RPMI8226 (cell line): ENCODE data around the gene FAT1.

ENCODE experiments used
- DNase-seq: peaks from one replicate; pipeline ENCODE4 v3.0.0-alpha.2; 2015

Gene FAT1

GRCh38 chr4:186650401-186651180, 73.1 kb downstream of the FAT1 start:
- no peak for DNase-seq

DNA sequence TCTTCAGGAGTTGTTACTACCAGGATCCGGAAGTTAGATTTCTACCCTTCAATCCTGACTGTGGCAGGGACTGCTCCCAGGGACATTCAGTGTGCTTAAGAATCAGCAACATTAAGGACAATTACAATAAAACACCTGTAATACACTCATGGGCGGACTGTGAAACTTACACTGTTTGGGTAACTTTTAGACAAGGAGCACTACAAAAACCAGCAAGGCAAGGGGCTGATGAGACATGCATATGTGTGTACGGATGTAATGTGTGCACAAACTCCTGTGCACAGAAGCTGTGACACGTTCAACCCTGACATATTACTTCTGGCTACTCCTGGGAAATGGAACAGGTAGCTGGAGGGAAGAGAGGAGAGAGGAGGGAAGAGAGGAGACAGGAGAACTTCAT, 75.8 kb downstream of the FAT1 start:
- DNase-seq = no peak

GRCh38 chr4:186644737-186645261, 78.9 kb downstream of the FAT1 start:
- no peak for DNase-seq

DNA sequence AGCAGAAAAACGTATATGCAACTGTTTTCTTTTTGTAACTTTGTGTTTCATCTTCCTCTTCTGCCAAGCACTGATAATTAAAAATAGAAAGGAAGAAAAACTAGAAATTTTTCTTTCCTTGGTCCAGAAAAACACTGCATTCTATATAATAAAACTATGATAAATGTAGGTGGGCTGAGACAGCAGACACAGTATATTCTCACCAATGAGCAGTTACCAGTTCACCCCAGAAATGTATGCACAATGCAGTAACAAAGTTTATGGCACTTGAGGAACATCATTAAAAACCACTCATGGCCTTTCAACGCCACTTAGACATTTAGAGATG, 79.4 kb downstream of the FAT1 start:
- no peak for DNase-seq

DNA sequence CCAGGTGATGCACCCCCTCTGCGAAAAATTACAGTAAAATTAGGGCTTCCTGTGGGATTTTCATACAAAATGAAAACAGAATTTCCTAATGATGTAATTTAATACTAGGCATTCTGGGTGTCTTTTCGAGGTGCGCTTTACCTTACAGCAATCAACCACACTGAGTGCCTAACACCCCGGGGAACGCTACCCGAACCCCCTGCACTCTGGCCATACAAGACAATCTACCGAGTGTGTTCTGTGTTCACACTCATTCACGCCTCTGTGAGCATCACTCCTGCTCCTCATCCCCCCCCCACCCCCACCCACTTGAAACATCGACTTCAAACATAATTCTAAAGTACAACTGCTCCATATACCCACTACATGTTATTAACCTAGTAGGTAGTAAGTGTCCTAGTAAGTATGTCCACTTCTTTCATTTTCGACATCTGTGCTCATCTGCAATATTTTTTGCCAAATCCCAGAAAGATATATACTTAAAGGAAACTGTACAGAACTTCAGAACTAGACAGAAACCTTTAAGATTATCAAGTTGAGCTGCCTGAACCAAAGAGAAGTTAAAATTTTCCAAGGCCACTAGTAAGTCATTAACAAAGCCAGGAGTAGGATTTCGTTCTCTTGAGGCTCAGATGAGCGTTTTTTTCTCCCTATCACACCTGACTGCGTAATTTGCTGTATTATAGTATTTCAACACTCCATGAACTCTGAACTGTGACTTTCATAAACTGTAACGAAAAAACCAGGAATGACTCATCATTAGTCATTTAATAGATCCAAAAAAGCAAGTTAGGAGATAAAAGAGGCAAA, 80.0 kb downstream of the FAT1 start:
- no peak for DNase-seq

DNA sequence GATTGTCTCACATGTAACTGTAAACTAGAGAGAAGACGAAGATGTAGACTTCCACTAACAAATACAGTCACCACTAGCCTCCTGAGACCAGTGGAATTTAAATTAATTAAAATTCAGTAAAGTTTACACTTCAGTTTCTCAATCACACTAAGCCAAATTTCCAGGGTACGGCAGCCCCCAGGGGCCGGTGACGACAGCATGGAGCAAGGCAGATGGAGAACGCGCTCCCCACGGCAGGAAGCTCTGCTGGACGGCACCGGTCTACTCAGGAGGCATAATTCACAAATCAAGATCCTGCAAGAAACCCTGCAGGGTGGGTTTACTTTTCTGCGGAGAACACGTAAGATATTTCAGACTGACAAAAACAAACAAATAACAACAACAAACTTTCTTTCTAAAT, 80.7 kb downstream of the FAT1 start:
- DNase-seq = no peak

DNA sequence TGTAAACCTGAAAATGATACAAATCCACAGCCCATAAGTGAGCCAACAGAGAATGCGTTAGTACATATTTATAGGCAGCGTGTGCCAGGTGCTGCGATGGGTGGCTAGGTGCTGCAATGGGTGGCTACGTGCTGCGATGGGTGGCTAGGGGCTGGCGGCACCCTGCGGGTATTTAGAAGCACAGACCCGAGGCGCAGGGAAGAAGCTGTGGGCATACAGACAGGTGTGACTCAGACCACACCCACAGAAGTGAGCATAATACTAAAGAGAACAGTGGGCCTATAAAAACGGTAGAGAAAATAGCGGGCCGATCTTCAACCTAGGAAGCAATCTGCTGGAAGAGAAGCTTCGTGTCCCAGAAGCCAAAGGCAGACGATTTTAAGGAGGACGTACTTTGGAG, 81.1 kb downstream of the FAT1 start:
- DNase-seq = no peak

DNA sequence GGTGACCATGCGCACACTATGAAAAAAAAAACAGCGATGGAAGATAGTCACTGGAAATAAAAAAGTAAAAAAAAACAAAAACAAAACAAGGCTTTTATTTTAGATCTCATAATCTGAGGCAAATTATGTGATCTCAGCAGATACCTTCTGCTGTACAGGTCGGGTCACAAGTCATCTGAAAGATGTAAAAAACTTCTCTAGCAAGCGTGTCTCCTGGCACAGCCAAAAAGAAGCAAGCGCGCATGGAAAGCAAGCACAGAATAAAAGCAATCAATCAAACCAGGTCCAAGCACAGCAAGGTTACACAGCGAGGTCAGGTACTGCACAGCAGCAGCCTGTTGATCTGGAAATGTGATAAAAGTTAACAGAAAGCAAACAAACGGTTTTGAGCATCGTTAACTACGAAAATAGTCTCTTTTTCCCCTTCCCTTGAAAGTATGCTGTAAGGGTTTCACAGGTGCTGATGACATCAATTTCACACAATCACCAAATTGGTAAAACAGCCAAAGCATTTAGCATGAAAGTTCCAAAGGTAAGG, 89.0 kb downstream of the FAT1 start:
- no peak for DNase-seq

DNA sequence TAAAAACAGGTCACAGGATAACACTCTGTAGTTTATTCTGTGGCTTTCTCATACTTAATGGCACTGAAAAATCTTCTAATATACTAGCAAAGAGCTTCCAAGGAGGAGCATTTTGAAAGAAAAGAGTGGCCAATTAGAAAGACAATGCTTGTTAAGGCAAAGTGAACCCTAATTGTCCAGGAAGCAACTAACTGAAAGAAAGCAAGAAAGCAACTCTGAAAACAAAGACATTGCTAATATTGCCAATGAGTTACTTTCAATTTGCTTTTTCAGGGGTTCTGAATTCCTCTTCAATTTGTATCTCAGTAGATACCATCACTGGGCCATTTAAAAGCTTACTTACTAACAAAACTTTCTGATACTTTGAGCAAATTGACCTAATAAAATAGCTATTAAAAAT, 89.8 kb downstream of the FAT1 start:
- no peak for DNase-seq

- no peak for DNase-seq
Measured at GRCh38 chr4:186630128-186630527, 93.5 kb downstream of the FAT1 start.

GRCh38 chr4:186628058-186628711, 95.5 kb downstream of the FAT1 start:
- no peak for DNase-seq

DNA sequence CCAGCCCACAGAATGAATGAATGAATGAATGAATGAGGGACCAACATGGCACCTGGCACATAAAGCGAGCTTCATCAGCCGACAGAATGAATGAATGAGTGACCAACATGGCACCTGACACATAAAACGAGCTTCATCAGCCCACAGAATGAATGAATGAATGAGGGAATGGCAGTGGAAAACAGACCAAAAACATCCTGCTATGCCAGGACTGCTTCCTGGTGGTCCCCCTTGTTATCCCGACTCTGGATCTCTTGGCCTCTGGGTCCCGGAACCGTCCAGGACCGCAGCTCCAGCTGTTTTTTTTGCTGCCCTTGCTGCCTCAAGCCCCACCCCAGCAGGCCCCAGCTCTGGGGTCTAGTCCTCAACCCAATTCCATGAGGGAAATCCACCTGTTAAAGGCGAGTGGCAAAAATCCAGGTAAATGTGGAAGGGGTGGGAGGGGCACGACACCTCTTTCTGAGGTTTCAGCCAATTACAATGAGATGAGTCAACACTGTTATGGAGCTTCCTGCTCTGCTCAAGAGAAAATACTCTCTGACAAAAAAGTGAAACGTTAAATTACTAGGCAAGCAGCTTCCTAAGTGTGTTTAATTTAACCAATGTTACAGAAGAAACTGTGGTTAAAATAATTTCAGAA, 96.3 kb downstream of the FAT1 start:
- no peak for DNase-seq

- no peak for DNase-seq
Measured at GRCh38 chr4:186624951-186625350, 98.7 kb downstream of the FAT1 start.

DNA sequence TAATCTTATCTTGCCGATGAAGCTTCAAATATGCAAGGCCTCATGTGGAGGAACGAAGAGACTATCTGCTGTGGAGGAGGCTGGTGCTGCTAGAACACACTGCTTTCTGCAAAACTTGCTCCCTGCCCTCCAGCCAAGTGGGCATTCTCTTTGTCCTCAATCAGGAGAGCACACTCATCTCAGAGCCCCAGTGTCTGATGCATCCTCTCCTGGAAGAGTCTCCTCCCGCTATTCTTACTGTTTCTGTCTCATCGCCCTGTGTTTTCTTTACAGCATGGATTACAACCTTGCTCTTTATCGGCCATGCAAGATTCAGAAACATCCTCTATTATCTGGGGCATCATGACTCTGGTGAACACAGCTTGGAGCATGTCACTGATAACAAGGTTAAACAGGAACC, 100.1 kb downstream of the FAT1 start:
- DNase-seq = no peak

GRCh38 chr4:186622788-186623464, 100.7 kb downstream of the FAT1 start:
- no peak for DNase-seq

- no peak for DNase-seq
Measured at GRCh38 chr4:186621959-186622553, 101.6 kb downstream of the FAT1 start.

DNA sequence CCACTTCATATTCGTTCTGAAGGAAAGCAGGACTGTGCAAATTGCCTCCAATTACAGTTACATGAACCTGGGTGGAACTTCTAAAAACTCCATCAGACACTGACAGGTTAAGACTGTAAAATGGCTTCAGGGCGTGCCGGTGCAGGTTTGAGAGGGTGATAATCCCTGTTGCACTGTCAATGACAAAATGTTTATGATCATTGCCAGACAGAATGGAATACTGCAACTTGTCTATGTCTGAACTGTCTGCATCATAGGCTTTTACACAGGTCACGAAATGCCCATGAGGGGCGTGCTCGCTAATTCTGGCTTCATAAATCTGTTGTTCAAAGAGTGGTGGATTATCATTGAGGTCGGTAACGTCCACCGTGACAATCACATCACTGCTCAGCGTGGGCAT, 104.6 kb downstream of the FAT1 start:
- no peak for DNase-seq

DNA sequence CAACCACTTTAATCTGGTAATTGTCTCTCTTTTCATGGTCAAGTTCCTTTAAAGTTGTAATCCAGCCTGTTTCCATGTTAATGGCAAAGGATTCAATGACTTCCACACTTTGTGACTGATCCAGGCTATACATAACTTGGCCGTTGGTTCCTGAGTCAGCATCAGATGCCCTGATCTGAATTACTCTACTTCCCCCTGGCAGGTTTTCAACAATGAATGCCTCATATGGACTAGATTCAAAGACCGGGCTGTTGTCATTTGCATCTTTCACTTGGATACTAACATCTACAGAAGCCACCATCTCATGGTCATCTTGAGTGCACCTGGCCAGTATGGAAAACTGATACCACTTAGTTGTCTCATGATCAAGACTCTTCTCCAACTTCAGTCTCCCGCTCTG, 105.7 kb downstream of the FAT1 start:
- no peak for DNase-seq

DNA sequence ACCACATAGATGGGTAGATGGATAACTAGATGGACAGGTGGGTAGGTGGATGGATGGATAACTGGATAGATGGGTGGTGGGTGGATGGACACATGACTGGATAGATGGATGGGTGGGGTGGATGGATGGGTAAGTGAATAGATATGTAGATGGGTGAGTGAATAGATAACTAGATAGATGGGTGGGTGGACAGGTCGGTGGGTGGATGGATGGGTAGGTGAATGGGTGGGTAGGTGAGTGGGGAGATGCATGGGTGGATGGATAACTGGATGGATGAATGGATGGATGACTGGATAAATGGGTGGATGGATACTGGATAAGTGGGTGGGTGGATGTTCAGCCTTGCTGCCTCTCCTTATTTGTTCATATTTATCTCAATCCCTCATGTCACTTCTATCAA, 116.2 kb downstream of the FAT1 start:
- no peak for DNase-seq

GRCh38 chr4:186606591-186606992, 117.1 kb downstream of the FAT1 start:
- no peak for DNase-seq

GRCh38 chr4:186605261-186605865, 118.3 kb downstream of the FAT1 start:
- DNase-seq = no peak
